IMR-90 (cell line): ENCODE results near the gene COX4I1.

Source experiments
- CEBPB ChIP-seq: IDR thresholded peaks from 2 replicates; pipeline ENCODE4 v1.6.1; 2012; ENCODE audit warnings: low read depth, low read length, improper control_type of control experiment
- FOS ChIP-seq: fragments of 150-350 bp; IDR thresholded peaks from 2 replicates; pipeline ENCODE4 v1.6.1; 2016; ENCODE audit warnings: low read depth, low read length
- MAFK ChIP-seq: IDR thresholded peaks from 2 replicates; pipeline ENCODE4 v1.6.1; 2012; ENCODE audit warnings: low read depth, low read length, improper control_type of control experiment
- MXI1 ChIP-seq: IDR thresholded peaks from 2 replicates; pipeline ENCODE4 v1.6.1; 2012; ENCODE audit warnings: low read depth, mild to moderate bottlenecking, low read length, moderate library complexity, borderline replicate concordance
- NFE2L2 ChIP-seq: fragments of 150-350 bp; IDR thresholded peaks from 2 replicates; pipeline ENCODE4 v1.6.1; 2016; ENCODE audit warnings: low read depth, mild to moderate bottlenecking, low read length
- POLR2A ChIP-seq: IDR thresholded peaks from 2 replicates; pipeline ENCODE4 v1.6.1; 2012; ENCODE audit warnings: mild to moderate bottlenecking, low read depth, low read length
- RAD21 ChIP-seq: IDR thresholded peaks from 2 replicates; pipeline ENCODE4 v1.6.1; 2012; ENCODE audit warnings: low read length, improper control_type of control experiment
- RCOR1 ChIP-seq: IDR thresholded peaks from 2 replicates; pipeline ENCODE4 v1.6.1; 2012; ENCODE audit warnings: mild to moderate bottlenecking, low read length, improper control_type of control experiment; ENCODE audit not compliant: insufficient replicate concordance
- RFX5 ChIP-seq: IDR thresholded peaks from 2 replicates; pipeline ENCODE4 v1.8.0; 2012; ENCODE audit warnings: low read depth, mild to moderate bottlenecking, low read length, moderate library complexity
- SMC3 ChIP-seq: fragments of 150-350 bp; IDR thresholded peaks from 2 replicates; pipeline ENCODE4 v1.6.1; 2016; ENCODE audit warnings: low read depth, mild to moderate bottlenecking, antibody characterized with exemption, low read length, moderate library complexity
- USF2 ChIP-seq: fragments of 150-350 bp; IDR thresholded peaks from 2 replicates; pipeline ENCODE4 v1.6.1; 2017; ENCODE audit warnings: mild to moderate bottlenecking, antibody characterized with exemption, low read length, low read depth
- TF ChIP-seq, protein P1 (sequence below): conservative IDR thresholded peaks from 2 replicates; pipeline ENCODE4 v1.5.1; 2012; ENCODE audit warnings: mild to moderate bottlenecking, low read depth, low read length, improper control_type of control experiment

DNA sequence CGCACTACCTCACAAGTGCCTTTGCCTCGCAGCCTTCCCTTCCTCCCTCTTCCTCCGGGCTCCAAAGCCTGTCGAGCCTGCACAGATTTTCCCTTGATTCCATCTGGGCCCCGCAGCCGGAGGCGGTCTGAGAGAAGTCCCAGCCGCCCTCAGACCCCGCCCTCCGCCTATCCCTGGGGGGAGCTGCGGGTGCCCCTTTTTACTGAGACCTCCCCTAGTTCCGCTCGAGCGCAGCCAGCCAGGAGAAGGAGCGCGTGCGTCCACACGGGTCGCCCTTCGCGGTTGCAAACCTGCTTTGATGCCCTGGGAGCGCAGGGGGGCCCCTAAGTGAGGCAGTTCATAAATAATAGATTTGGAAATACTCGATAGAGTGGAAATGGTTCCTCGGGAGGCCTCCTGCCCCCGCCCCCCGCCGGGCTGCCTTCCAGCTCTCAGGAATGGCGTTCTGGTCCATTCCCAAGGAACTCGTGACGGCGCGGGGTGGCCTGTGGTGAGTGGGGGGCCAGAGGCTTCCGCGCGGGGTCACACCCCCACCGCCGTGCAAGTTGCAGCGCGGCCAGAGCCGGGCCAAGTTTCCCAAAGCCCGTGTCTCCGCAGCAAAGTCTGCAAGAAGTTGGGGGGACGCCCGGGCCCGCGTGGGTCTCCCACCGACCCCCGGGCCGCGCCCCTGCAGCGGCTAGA lies 49.2 kb upstream of the COX4I1 start:
- no peak for TF ChIP-seq RCOR1
- TF ChIP-seq, protein P1, sequence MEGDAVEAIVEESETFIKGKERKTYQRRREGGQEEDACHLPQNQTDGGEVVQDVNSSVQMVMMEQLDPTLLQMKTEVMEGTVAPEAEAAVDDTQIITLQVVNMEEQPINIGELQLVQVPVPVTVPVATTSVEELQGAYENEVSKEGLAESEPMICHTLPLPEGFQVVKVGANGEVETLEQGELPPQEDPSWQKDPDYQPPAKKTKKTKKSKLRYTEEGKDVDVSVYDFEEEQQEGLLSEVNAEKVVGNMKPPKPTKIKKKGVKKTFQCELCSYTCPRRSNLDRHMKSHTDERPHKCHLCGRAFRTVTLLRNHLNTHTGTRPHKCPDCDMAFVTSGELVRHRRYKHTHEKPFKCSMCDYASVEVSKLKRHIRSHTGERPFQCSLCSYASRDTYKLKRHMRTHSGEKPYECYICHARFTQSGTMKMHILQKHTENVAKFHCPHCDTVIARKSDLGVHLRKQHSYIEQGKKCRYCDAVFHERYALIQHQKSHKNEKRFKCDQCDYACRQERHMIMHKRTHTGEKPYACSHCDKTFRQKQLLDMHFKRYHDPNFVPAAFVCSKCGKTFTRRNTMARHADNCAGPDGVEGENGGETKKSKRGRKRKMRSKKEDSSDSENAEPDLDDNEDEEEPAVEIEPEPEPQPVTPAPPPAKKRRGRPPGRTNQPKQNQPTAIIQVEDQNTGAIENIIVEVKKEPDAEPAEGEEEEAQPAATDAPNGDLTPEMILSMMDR, result no peak
- no peak for TF ChIP-seq POLR2A
- TF ChIP-seq MAFK, result no peak
- no peak for TF ChIP-seq RFX5
- no peak for TF ChIP-seq USF2
- TF ChIP-seq FOS, result no peak
- no peak for TF ChIP-seq RAD21
- no peak for TF ChIP-seq MXI1
- TF ChIP-seq SMC3, result no peak
- no peak for TF ChIP-seq NFE2L2
- no peak for TF ChIP-seq CEBPB
